HepG2 (cell line): Measurements from ENCODE around the gene ATP2B2. TPM values are rescaled to one million over a fixed set of nuclear protein-coding genes. Genes with fewer than 3 reads are reported as not detected.

ENCODE experiments used
- ATAC-seq: fragments of 200-7000 bp; cut with Tn5 transposase; 3 replicates; pipeline ENCODE4 v1.9.1; 2020; ENCODE audit warnings: mild to moderate bottlenecking, moderate library complexity
- BruUV-seq: library from RNA; stranded (reverse); fragments of 400-500 nt; replicated peaks from 2 replicates; lab custom pipeline; 2021; lab: Mats Ljungman, UMichigan
- CTCF ChIA-PET: fragments of 300-600 bp; formaldehyde crosslinking; extraction: SDS; loops from one replicate; lab custom pipeline; 2021; ENCODE audit warnings: low total read pairs, inconsistent platforms, low intra/inter-chr PET ratio; lab: Yijun Ruan, JAX
- POLR2A ChIA-PET: fragments of 350-600 bp; sonication (Branson Sonifier 250); formaldehyde crosslinking; loops from one replicate; lab custom pipeline; 2020; ENCODE audit warnings: antibody characterized with exemption, inconsistent platforms; lab: Yijun Ruan, JAX
- DNase-seq: peaks from one replicate; pipeline ENCODE4 v3.0.0-alpha.2; 2015; ENCODE audit warnings: low spot score
- FAIRE-seq: peaks from 3 replicates; lab custom pipeline; 2011; peaks lifted over from hg19 to GRCh38; lab: Jason Lieb, UNC
- H2AFZ ChIP-seq: one replicate; pipeline ENCODE4 v1.6.1; 2011; ENCODE audit warnings: low read length, inconsistent platforms
- H3K27ac ChIP-seq: fragments of 300-600 bp; 3 replicates; pipeline ENCODE4 v1.8.0; 2011; ENCODE audit warnings: mixed run types, mild to moderate bottlenecking, mixed read lengths, low read length, inconsistent platforms; ENCODE audit not compliant: insufficient read depth; ENCODE audit errors: extremely low read length
- H3K27me3 ChIP-seq, 2 experiments: fragments of 200-600 bp in 1 of 2; 2 replicates in 1 of 2; 3 replicates in 1 of 2; pipeline versions ENCODE4 v1.6.0 to v1.8.0; 2011; ENCODE audit warnings: low read length in 2 of 2, mild to moderate bottlenecking in 2 of 2, moderate library complexity in 2 of 2, inconsistent platforms in 1 of 2; ENCODE audit not compliant: insufficient read depth in 2 of 2, control insufficient read depth in 1 of 2
- H3K36me3 ChIP-seq, 2 experiments: fragments of 200-600 bp in 1 of 2; replicated peaks in 1 of 2; 2 replicates in 1 of 2; 3 replicates in 1 of 2; pipeline versions ENCODE4 v1.5.1 to v1.8.0; 2011; ENCODE audit warnings: low read length in 2 of 2, inconsistent platforms in 1 of 2; ENCODE audit not compliant: insufficient read depth in 2 of 2, control insufficient read depth in 1 of 2
- H3K4me1 ChIP-seq: 2 replicates; pipeline ENCODE4 v1.5.1; 2012; ENCODE audit warnings: low read length, inconsistent platforms; ENCODE audit not compliant: insufficient read depth
- H3K4me2 ChIP-seq: 2 replicates; pipeline ENCODE4 v1.6.0; 2011; ENCODE audit warnings: low read depth, low read length, inconsistent platforms
- H3K4me3 ChIP-seq, 3 experiments: fragments of 200-600 bp in 1 of 3; sonication (generic), shearing (Covaris generic) in 1 of 3; replicated peaks in 1 of 3; 2 replicates each; pipeline ENCODE4 v1.5.1; 2011 to 2016; ENCODE audit warnings: low read length in 3 of 3, inconsistent platforms in 2 of 3, low read depth in 2 of 3, mild to moderate bottlenecking in 2 of 3, control low read depth in 1 of 3, mixed read lengths in 1 of 3; ENCODE audit not compliant: insufficient read depth in 1 of 3
- H3K79me2 ChIP-seq: one replicate; pipeline ENCODE4 v1.6.1; 2011; ENCODE audit warnings: low read length, inconsistent platforms; ENCODE audit not compliant: insufficient read depth
- H3K9ac ChIP-seq: 2 replicates; pipeline ENCODE4 v1.6.0; 2011; ENCODE audit warnings: mild to moderate bottlenecking, low read depth, low read length, inconsistent platforms; ENCODE audit not compliant: insufficient read depth
- H3K9me3 ChIP-seq: 2 replicates; pipeline ENCODE4 v1.5.1; 2012; ENCODE audit warnings: mild to moderate bottlenecking, low read length
- H4K20me1 ChIP-seq: 2 replicates; pipeline ENCODE4 v1.6.0; 2011; ENCODE audit warnings: inconsistent platforms, mild to moderate bottlenecking, low read length, moderate library complexity; ENCODE audit not compliant: insufficient read depth
- MBD4 ChIP-seq: IDR thresholded peaks from 2 replicates; pipeline ENCODE4 v1.6.1; 2012; ENCODE audit warnings: low read length, inconsistent platforms, borderline replicate concordance
- ONECUT2 ChIP-seq: sonication (generic); formaldehyde crosslinking; IDR thresholded peaks from 2 replicates; pipeline ENCODE4 v1.4.0; 2020; ENCODE audit warnings: missing genetic modification reagents
- ZKSCAN5 ChIP-seq: sonication (generic); formaldehyde crosslinking; IDR thresholded peaks from 2 replicates; pipeline ENCODE4 v1.5.1; 2020; ENCODE audit warnings: mild to moderate bottlenecking, missing genetic modification reagents
- ZNF225 ChIP-seq: sonication (generic); formaldehyde crosslinking; IDR thresholded peaks from 2 replicates; pipeline ENCODE4 v1.4.0; 2020; ENCODE audit warnings: mild to moderate bottlenecking, missing genetic modification reagents
- ZNF260 ChIP-seq: sonication (generic); formaldehyde crosslinking; IDR thresholded peaks from 2 replicates; pipeline ENCODE4 v1.4.0; 2020; ENCODE audit warnings: missing genetic modification reagents, low read depth, mild to moderate bottlenecking, borderline replicate concordance
- ZNF34 ChIP-seq: sonication (generic); formaldehyde crosslinking; IDR thresholded peaks from 2 replicates; pipeline ENCODE4 v1.4.0; 2020; ENCODE audit warnings: mild to moderate bottlenecking, missing genetic modification reagents, borderline replicate concordance
- ZNF530 ChIP-seq: sonication (generic); formaldehyde crosslinking; IDR thresholded peaks from 2 replicates; pipeline ENCODE4 v1.5.0; 2020; ENCODE audit warnings: low read depth, mild to moderate bottlenecking, missing genetic modification reagents
- ZNF546 ChIP-seq: sonication (generic); formaldehyde crosslinking; conservative IDR thresholded peaks from 2 replicates; pipeline ENCODE4 v1.8.1; 2023; ENCODE audit warnings: mild to moderate bottlenecking, missing genetic modification reagents
- ZNF713 ChIP-seq: sonication (generic); formaldehyde crosslinking; IDR thresholded peaks from 2 replicates; pipeline ENCODE4 v1.4.0; 2020; ENCODE audit warnings: mild to moderate bottlenecking, missing genetic modification reagents
- ZNF737 ChIP-seq: sonication (generic); formaldehyde crosslinking; IDR thresholded peaks from 2 replicates; pipeline ENCODE4 v1.5.0; 2020; ENCODE audit warnings: missing genetic modification reagents, mild to moderate bottlenecking, borderline replicate concordance
- ZNF746 ChIP-seq: sonication (generic); formaldehyde crosslinking; IDR thresholded peaks from 2 replicates; pipeline ENCODE4 v1.8.0; 2022; ENCODE audit warnings: mild to moderate bottlenecking, missing genetic modification reagents
- ZNF782 ChIP-seq: sonication (generic); formaldehyde crosslinking; IDR thresholded peaks from 2 replicates; pipeline ENCODE4 v1.4.0; 2020; ENCODE audit warnings: missing genetic modification reagents, mild to moderate bottlenecking, borderline replicate concordance
- WGBS: methylation state at CpG from one replicate; pipeline ENCODE4 v1.1.6; 2017; ENCODE audit warnings: low lambda C conversion rate; 5-methylcytosine and 5-hydroxymethylcytosine counted together
- in situ Hi-C: cut with HindIII; loops from 2 replicates; pipeline ENCODE4 v1.10.0; 2017; ENCODE audit warnings: low pct_unique_long_range_greater_than_20kb; ENCODE audit not compliant: extremely low pct_ligation_motif_present
- intact Hi-C: fragments of 100-400 bp; cut with micrococcal nuclease; formaldehyde crosslinking; loops from one replicate; pipeline ENCODE4 v1.10.0; 2022; ENCODE audit not compliant: unreplicated experiment
- polyA plus RNA-seq, 8 experiments: library from polyadenylated mRNA; depleted of rRNA in 3 of 8; stranded (reverse) in 7 of 8; unstranded in 1 of 8; fragments of >200 nt; fragmentation: Illumina TruSeq in 4 of 8; extraction: Trizol in 4 of 8; gene quantifications; 2 replicates each; pipeline versions ENCODE4 v1.2.1 to v1.2.3, GENCODE V29; 2011 to 2016; ENCODE audit warnings: low read depth in 4 of 8, missing spikeins in 1 of 8, mixed read lengths in 1 of 8; ENCODE audit not compliant: insufficient read depth in 1 of 8
- total RNA-seq, 5 experiments: library from RNA; depleted of rRNA; stranded (reverse); fragments of >200 nt; fragmentation: Illumina TruSeq; extraction: Trizol; gene quantifications; 2 replicates each; pipeline ENCODE4 v1.2.3, GENCODE V29; 2016; ENCODE audit warnings: low read depth in 1 of 5
- TF ChIP-seq, protein P1 (sequence below): sonication (generic); formaldehyde crosslinking; IDR thresholded peaks from 2 replicates; pipeline ENCODE4 v1.8.0; 2022; ENCODE audit warnings: missing genetic modification reagents, mild to moderate bottlenecking, inconsistent platforms, borderline replicate concordance
- TF ChIP-seq, protein P2 (sequence below): sonication (generic); formaldehyde crosslinking; IDR thresholded peaks from 2 replicates; pipeline ENCODE4 v1.9.0; 2021; ENCODE audit warnings: missing genetic modification reagents, borderline replicate concordance
- TF ChIP-seq, protein P3 (sequence below): sonication (generic); formaldehyde crosslinking; IDR thresholded peaks from 2 replicates; pipeline ENCODE4 v1.4.0; 2020; ENCODE audit warnings: missing genetic modification reagents

ATP2B2 gene
- total and polyA plus RNA-seq, 2 of the 13 experiments (the other 11 are each of a cell fraction or from before 2014, with no cell fraction given): 1.5 to 2.3 TPM

DNA sequence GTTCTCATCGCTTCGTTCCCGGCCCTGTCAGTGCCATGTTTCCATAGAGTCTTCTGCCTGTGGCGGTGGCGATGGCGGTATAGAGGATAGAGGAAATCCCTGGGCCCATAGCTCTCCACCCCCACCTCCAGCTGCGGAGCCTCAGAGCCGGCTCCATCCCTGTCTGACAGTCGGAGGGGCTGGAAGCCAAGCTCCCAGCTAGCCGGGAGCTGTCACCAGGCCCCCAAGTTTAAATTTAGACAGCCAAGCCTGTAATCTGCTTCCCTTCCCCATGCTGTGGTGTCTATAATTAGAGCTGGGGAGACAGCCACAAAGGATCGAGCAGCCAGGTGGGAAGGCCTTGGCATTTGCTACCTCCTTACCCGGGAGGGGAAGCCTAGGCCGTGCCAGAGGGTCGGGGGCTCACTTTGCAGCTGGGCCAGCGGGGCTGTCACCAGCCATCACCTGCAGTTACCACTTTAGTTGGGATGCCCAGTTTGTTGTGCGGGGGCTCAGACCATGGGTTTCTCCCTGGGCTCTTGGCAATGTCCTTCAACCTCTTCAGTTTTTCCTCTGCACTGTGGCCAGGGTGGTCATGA lies 128.1 kb downstream of the ATP2B2 start:
- ATAC-seq (no peak), DNase-seq (no peak), FAIRE-seq (no peak)
- intact Hi-C loops: no loop called here
- H2AFZ ChIP-seq: no peak overlapping the region
- no peaks in the 10 kb centered on the region for H3K79me2 ChIP-seq
- no TSS peak for BruUV-seq
- H3K4me1 ChIP-seq: no peaks in the 10 kb centered on the region
- no peaks in the 10 kb centered on the region for H3K9me3 ChIP-seq
- WGBS: 65% methylated on average over 11 of the region's 16 CpGs
- no peak overlapping the region for H3K27ac ChIP-seq
- H3K9ac ChIP-seq: no peak overlapping the region
- H3K27me3 ChIP-seq: peaks cover 3 to 12% of the 10 kb centered on the region in 2 experiments; a peak in 4 of 5 replicates
- in situ Hi-C loops: no loop called here
- H3K36me3 ChIP-seq: no peaks in the 10 kb centered on the region
- CTCF ChIA-PET: no interaction called here
- H3K4me3 ChIP-seq: no peak overlapping the region
- no peak for TF ChIP-seq ZNF737 (CRISPR knock-in tag)
- TF ChIP-seq ZNF34 (CRISPR knock-in tag): no peak
- TF ChIP-seq ONECUT2 (CRISPR knock-in tag): no peak
- TF ChIP-seq, protein P1, sequence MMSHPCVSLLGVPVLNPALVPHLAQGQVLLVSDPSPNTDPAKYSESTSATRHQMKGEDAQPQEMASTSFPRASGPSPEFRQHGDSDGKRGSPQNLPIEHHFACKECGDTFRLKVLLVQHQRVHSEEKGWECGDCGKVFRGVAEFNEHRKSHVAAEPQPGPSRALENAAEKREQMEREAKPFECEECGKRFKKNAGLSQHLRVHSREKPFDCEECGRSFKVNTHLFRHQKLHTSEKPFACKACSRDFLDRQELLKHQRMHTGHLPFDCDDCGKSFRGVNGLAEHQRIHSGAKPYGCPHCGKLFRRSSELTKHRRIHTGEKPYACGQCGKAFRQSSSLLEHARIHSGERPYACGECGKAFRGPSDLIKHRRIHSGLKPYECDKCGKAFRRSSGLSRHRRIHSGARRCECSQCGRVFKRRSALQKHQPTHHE (CRISPR knock-in tag): no peak
- TF ChIP-seq ZKSCAN5 (CRISPR knock-in tag): no peak
- no peak for TF ChIP-seq ZNF782 (CRISPR knock-in tag)
- TF ChIP-seq ZNF546 (CRISPR knock-in tag): no peak
- no peak for TF ChIP-seq ZNF746 (CRISPR knock-in tag)
- TF ChIP-seq ZNF260 (CRISPR knock-in tag): no peak
- TF ChIP-seq, protein P2, sequence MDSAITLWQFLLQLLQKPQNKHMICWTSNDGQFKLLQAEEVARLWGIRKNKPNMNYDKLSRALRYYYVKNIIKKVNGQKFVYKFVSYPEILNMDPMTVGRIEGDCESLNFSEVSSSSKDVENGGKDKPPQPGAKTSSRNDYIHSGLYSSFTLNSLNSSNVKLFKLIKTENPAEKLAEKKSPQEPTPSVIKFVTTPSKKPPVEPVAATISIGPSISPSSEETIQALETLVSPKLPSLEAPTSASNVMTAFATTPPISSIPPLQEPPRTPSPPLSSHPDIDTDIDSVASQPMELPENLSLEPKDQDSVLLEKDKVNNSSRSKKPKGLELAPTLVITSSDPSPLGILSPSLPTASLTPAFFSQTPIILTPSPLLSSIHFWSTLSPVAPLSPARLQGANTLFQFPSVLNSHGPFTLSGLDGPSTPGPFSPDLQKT: no peak
- TF ChIP-seq MBD4: no peak
- TF ChIP-seq, protein P3, sequence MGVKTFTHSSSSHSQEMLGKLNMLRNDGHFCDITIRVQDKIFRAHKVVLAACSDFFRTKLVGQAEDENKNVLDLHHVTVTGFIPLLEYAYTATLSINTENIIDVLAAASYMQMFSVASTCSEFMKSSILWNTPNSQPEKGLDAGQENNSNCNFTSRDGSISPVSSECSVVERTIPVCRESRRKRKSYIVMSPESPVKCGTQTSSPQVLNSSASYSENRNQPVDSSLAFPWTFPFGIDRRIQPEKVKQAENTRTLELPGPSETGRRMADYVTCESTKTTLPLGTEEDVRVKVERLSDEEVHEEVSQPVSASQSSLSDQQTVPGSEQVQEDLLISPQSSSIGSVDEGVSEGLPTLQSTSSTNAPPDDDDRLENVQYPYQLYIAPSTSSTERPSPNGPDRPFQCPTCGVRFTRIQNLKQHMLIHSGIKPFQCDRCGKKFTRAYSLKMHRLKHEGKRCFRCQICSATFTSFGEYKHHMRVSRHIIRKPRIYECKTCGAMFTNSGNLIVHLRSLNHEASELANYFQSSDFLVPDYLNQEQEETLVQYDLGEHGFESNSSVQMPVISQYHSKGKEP (CRISPR knock-in tag): no peak
- TF ChIP-seq ZNF713 (CRISPR knock-in tag): no peak
- TF ChIP-seq ZNF530: no peak
- TF ChIP-seq ZNF225 (CRISPR knock-in tag): no peak
- TF ChIP-seq, all 625 proteins: peak for 0
- no peaks in the 10 kb centered on the region for H4K20me1 ChIP-seq
- H3K4me2 ChIP-seq: no peak overlapping the region
- POLR2A ChIA-PET: no interaction called here
